ENCODE measurements around the gene TEX36. TPM values are rescaled to one million over a fixed set of nuclear protein-coding genes. Genes with fewer than 3 reads are reported as not detected.

The TEX36 gene
- total RNA-seq, 1 experiment from 2014 or later: 0.25 TPM

- ChIA-PET POLR2A (interaction anchor here (0.9 to 1.3 kb wide), 5 partner anchors 9 to 58 kb away, joined by 4 to 9 read pairs (median 4); no protein-coding TSS in a partner anchor), CTCF (no interaction called here), RAD21 (ENCODE audit: low non-redundant PET in 1 of 2, low total read pairs in 2 of 2, uncharacterized antibody in 2 of 2, unreplicated experiment in 2 of 2) (no interaction called here)
- no peaks in the 10 kb centered on the region for H3K27me3 ChIP-seq (ENCODE audit: insufficient read depth, low read length)
- DNase-seq (ENCODE audit: low read depth, low spot score) (no peak), ATAC-seq (no peak)
- H3K9me2 ChIP-seq (ENCODE audit: insufficient read depth): no peaks in the 10 kb centered on the region
- TF ChIP-seq SP1 (IDR thresholded peaks at IDR 0.05; ENCODE audit: low read depth) (no peak), ZFX (IDR thresholded peaks at IDR 0.05) (peak; percentile 36; the same call in 1 of the 2 replicates)
- H3K27ac ChIP-seq (ENCODE audit: low read depth, low read length): peak overlapping the region; percentile 78
- peaks cover 44% of the 10 kb centered on the region for H3K79me2 ChIP-seq (ENCODE audit: insufficient read depth, low read length)
- intact Hi-C loops (cut with micrococcal nuclease): no loop called here
- peaks cover 37 to 39% of the 10 kb centered on the region in 2 experiments for H3K36me3 ChIP-seq (ENCODE audit: control insufficient read depth in 1 of 2, insufficient read depth in 2 of 2, low read length in 2 of 2)
- BruUV-seq (replicated peaks): TSS peak; percentile 46
- H3K4me3 ChIP-seq (replicated peaks in 1 of 2; ENCODE audit: low read depth in 1 of 2, low read length in 2 of 2): peak overlapping the region; percentile 87 to 99
- H3K4me2 ChIP-seq (ENCODE audit: low read length): peak overlapping the region; percentile 86
- H4K20me1 ChIP-seq (ENCODE audit: insufficient read depth): no peaks in the 10 kb centered on the region
- no peak overlapping the region for H2AFZ ChIP-seq (ENCODE audit: low read depth, low read length, poor library complexity, severe bottlenecking)
- no peaks in the 10 kb centered on the region for H3K9me3 ChIP-seq (ENCODE audit: control insufficient read depth in 1 of 2, insufficient read depth in 1 of 2, low read depth in 1 of 2, low read length in 2 of 2)
- peaks cover 12 to 20% of the 10 kb centered on the region in 2 experiments for H3K4me1 ChIP-seq (ENCODE audit: control insufficient read depth in 1 of 2, insufficient read depth in 2 of 2, low read length in 2 of 2)
- peak overlapping the region; percentile 85 for H3K9ac ChIP-seq (ENCODE audit: low read length)
Observed at GRCh38 chr10:125720002-125720382, 37.0 kb upstream of the TEX36 start.

DNA sequence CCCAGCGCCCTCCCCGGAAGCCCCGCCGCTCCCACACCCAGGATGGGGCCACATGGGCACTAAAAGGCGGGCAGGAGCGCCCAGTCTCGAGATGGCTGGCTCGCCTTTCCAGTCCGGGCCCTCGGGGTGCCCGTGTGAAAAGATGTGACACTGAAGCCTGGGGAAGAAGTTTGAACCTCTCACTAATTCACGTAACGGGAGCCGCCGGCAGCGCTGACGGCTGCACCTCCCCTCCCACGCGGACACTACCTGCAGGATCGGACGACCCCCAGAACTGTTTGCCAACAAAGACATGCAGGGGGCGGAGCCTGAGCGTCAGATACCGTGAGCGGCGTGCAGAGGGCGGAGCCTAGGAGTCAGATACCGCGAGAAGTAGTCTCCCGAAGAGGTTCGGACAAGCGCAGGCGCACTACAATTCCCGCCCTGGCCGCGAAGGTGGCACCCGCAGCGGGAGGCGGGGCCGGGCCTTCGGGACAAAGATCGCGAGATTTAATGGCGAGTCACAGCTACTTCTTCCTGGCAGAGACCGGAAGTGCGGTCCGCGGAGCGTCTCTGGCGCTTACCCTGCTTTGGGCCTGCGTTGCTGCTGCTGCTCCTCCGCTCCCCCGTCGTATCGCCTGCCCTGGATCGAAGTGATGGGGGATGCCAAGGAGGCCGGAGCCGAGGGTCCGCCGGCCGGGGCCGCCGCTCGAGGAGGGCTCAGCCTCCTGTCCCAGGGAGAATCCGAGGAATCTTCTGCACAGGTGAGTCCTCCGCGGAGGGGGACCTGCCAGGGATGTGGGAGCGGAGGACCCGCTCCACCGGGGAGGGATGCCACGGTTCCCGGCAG is 36.4 kb upstream of the TEX36 start, which contains the start of gene EDRF1:
Gene EDRF1, plus strand, starts transcription at position 537 of the 829 bp plus-strand sequence. Its CDS starts 99 bp downstream, at position 636.
- Histone ChIP-seq H4K20me1 (ENCODE audit: insufficient read depth) (no peaks in the 10 kb centered on the region), H2AFZ (ENCODE audit: low read depth, low read length, poor library complexity, severe bottlenecking) (peak within 1 kb of the TSS; percentile 58), H3K9me2 (ENCODE audit: insufficient read depth) (no peaks in the 10 kb centered on the region), H3K79me2 (ENCODE audit: insufficient read depth, low read length) (peaks cover 44% of the 10 kb centered on the region), H3K9ac (ENCODE audit: low read length) (peak within 1 kb of the TSS; percentile 85), H3K36me3 (ENCODE audit: control insufficient read depth in 1 of 2, insufficient read depth in 2 of 2, low read length in 2 of 2) (peaks cover 31 to 34% of the 10 kb centered on the region in 2 experiments), H3K4me2 (ENCODE audit: low read length) (peak within 1 kb of the TSS; percentile 86), H3K4me1 (ENCODE audit: control insufficient read depth in 1 of 2, insufficient read depth in 2 of 2, low read length in 2 of 2) (peaks cover 12 to 20% of the 10 kb centered on the region in 2 experiments), H3K9me3 (ENCODE audit: control insufficient read depth in 1 of 2, insufficient read depth in 1 of 2, low read depth in 1 of 2, low read length in 2 of 2) (no peaks in the 10 kb centered on the region), H3K27ac (ENCODE audit: low read depth, low read length) (peak within 1 kb of the TSS; percentile 78), H3K27me3 (ENCODE audit: insufficient read depth, low read length) (no peaks in the 10 kb centered on the region), H3K4me3 (replicated peaks in 1 of 2; ENCODE audit: low read depth in 1 of 2, low read length in 2 of 2) (peak within 1 kb of the TSS; percentile 87 to 99)
- ChIA-PET RAD21 (ENCODE audit: low non-redundant PET in 1 of 2, low total read pairs in 2 of 2, uncharacterized antibody in 2 of 2, unreplicated experiment in 2 of 2) (no interaction called here), CTCF (interaction anchor here (1.0 kb wide), 1 partner anchor 671 kb away, joined by 3 read pairs; no protein-coding TSS in a partner anchor), POLR2A (interaction anchor here (0.9 to 1.3 kb wide), 5 partner anchors 10 to 57 kb away, joined by 4 to 9 read pairs (median 4); no protein-coding TSS in a partner anchor)
- peak; percentile 97 for ATAC-seq
- peak; percentile 99 for DNase-seq (ENCODE audit: low read depth, low spot score)
- BruUV-seq (replicated peaks): no TSS peak
- intact Hi-C loops (cut with micrococcal nuclease): loop anchor here (1.0 to 5.0 kb wide), 3 partner anchors 57 to 197 kb away; partner anchors contain the start of gene FANK1
- peak; percentile 37 for TF ChIP-seq TCF7L2 (IDR thresholded peaks at IDR 0.05; ENCODE audit: borderline replicate concordance, extremely low read depth, insufficient read depth, insufficient read length)
- no peak for TF ChIP-seq CEBPB (IDR thresholded peaks at IDR 0.05; ENCODE audit: low read depth)
- peak; percentile 98 for TF ChIP-seq ZBTB33 (IDR thresholded peaks at IDR 0.05; ENCODE audit: extremely low read depth, insufficient replicate concordance, low read length)
- TF ChIP-seq EZH2 (IDR thresholded peaks at IDR 0.05): no peak
- TF ChIP-seq RAD21 (IDR thresholded peaks at IDR 0.05; ENCODE audit: low read depth): no peak; the same call in 1 of the 2 replicates
- TF ChIP-seq SP1 (IDR thresholded peaks at IDR 0.05; ENCODE audit: low read depth): peak; percentile 77; the same call in 1 of the 2 replicates
- TF ChIP-seq FOSL1 (IDR thresholded peaks at IDR 0.05; ENCODE audit: low read depth): no peak
- peak; percentile 64 for TF ChIP-seq YY1 (IDR thresholded peaks at IDR 0.05; ENCODE audit: extremely low read depth, insufficient replicate concordance, low read depth, low read length)
- TF ChIP-seq JUND (IDR thresholded peaks at IDR 0.05): no peak; the same call in 1 of the 2 replicates
- TF ChIP-seq, protein P1, sequence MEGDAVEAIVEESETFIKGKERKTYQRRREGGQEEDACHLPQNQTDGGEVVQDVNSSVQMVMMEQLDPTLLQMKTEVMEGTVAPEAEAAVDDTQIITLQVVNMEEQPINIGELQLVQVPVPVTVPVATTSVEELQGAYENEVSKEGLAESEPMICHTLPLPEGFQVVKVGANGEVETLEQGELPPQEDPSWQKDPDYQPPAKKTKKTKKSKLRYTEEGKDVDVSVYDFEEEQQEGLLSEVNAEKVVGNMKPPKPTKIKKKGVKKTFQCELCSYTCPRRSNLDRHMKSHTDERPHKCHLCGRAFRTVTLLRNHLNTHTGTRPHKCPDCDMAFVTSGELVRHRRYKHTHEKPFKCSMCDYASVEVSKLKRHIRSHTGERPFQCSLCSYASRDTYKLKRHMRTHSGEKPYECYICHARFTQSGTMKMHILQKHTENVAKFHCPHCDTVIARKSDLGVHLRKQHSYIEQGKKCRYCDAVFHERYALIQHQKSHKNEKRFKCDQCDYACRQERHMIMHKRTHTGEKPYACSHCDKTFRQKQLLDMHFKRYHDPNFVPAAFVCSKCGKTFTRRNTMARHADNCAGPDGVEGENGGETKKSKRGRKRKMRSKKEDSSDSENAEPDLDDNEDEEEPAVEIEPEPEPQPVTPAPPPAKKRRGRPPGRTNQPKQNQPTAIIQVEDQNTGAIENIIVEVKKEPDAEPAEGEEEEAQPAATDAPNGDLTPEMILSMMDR (IDR thresholded peaks at IDR 0.05 in 2 of 3, conservative IDR thresholded peaks at IDR 0.05 in 1 of 3; ENCODE audit: borderline replicate concordance in 1 of 3, insufficient read depth in 1 of 3, low read depth in 2 of 3, low read length in 2 of 3): no peak
- peak; percentile 97 for TF ChIP-seq POLR2A (IDR thresholded peaks at IDR 0.05; ENCODE audit: borderline replicate concordance, extremely low read depth, insufficient read depth, insufficient read length)
- TF ChIP-seq CBX3 (IDR thresholded peaks at IDR 0.05; ENCODE audit: low read depth): no peak
- TF ChIP-seq ZFX (IDR thresholded peaks at IDR 0.05): peak; percentile 93
- TF ChIP-seq POLR2AphosphoS5 (IDR thresholded peaks at IDR 0.05; ENCODE audit: low read depth, low read length): peak; percentile 99

All from HCT116 (cell line).